Nephron (organoid): Measurements from ENCODE around the gene STRN4.
A peak's percentile ranks its signal among the peaks of the same experiment; 100 is the strongest.

ENCODE experiments used
- H3K27ac Mint-ChIP-seq, 3 experiments: 2 replicates each; pipeline ENCODE4 v1.8.0; 2020; ENCODE audit warnings: mixed read lengths in 3 of 3, mild to moderate bottlenecking in 2 of 3, moderate library complexity in 1 of 3
- H3K27me3 Mint-ChIP-seq: 2 replicates; pipeline ENCODE4 v1.8.0; 2021; ENCODE audit warnings: low read depth, mild to moderate bottlenecking, moderate library complexity, mixed read lengths
- H3K36me3 Mint-ChIP-seq: 2 replicates; pipeline ENCODE4 v1.8.0; 2020; ENCODE audit warnings: low read depth, mixed read lengths
- H3K4me1 Mint-ChIP-seq: 2 replicates; pipeline ENCODE4 v1.8.0; 2020; ENCODE audit warnings: mixed read lengths
- H3K4me3 Mint-ChIP-seq, 3 experiments: 2 replicates each; pipeline ENCODE4 v1.8.0; 2020; ENCODE audit warnings: mild to moderate bottlenecking in 3 of 3, mixed read lengths in 3 of 3, moderate library complexity in 2 of 3
- H3K9me3 Mint-ChIP-seq: 2 replicates; pipeline ENCODE4 v1.8.0; 2020; ENCODE audit warnings: mixed read lengths
- TF ChIP-seq, protein P1 (sequence below), 3 experiments: fragments of 200-600 bp; sonication (generic); IDR thresholded peaks; one replicate each; pipeline ENCODE4 v1.5.0; 2021; ENCODE audit warnings: antibody characterized with exemption in 3 of 3; ENCODE audit not compliant: unreplicated experiment in 3 of 3

STRN4 gene

DNA sequence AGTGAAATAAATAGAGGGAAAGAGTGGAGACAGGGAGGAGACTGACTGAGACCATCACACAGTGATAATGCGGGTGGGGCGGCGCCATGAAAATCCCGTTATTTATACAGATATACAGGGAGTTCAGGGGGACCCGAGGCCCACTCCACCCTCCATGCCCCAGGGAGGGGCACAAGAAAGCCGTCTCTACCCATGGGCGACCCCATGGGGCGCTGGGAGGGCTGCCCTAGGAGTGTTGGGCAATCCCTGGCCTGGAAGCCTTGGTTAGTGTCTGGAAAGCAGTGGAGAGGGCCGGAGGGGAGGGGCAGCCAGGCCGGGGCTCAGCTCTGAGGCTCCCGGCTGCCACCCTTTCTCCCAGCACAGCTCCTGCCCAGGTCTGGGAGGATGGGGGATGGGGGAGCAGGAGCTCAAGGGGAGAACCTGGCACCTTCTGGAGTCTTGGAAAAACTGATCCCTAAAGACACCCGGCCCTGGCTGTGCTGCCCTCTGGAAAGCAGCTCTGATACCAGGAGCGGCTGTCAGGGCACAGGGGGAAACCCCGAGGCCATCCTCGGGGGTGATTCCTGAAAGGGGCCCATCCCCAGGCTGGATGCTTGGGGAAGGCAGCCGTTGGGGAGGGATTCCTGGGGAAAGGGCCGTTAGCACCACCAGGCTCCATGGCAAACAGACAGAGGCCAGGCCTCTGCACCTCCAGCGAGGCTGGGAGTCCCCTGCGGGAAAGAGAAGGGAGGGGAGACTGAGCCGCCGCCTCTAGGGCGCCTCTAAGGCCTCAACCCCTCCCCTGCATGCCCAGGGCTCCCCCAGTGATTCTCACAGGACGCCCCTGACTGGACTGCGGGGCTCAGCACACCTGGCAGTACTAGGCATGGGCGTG is 26.4 kb downstream of the STRN4 start:
- peak overlapping the region in 1 of 3 experiments; percentile 42 for H3K27ac Mint-ChIP-seq
- H3K36me3 Mint-ChIP-seq, result peaks cover 21% of the 10 kb centered on the region
- H3K9me3 Mint-ChIP-seq, result no peaks in the 10 kb centered on the region
- H3K4me3 Mint-ChIP-seq, result peak overlapping the region in 2 of 3 experiments; percentile 3 to 57
- TF ChIP-seq, protein P1, sequence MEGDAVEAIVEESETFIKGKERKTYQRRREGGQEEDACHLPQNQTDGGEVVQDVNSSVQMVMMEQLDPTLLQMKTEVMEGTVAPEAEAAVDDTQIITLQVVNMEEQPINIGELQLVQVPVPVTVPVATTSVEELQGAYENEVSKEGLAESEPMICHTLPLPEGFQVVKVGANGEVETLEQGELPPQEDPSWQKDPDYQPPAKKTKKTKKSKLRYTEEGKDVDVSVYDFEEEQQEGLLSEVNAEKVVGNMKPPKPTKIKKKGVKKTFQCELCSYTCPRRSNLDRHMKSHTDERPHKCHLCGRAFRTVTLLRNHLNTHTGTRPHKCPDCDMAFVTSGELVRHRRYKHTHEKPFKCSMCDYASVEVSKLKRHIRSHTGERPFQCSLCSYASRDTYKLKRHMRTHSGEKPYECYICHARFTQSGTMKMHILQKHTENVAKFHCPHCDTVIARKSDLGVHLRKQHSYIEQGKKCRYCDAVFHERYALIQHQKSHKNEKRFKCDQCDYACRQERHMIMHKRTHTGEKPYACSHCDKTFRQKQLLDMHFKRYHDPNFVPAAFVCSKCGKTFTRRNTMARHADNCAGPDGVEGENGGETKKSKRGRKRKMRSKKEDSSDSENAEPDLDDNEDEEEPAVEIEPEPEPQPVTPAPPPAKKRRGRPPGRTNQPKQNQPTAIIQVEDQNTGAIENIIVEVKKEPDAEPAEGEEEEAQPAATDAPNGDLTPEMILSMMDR (IDR thresholded peaks at IDR 0.05; ENCODE audit: unreplicated experiment in 3 of 3), result no peak
- no peaks in the 10 kb centered on the region for H3K27me3 Mint-ChIP-seq
- peaks cover 9% of the 10 kb centered on the region for H3K4me1 Mint-ChIP-seq

DNA sequence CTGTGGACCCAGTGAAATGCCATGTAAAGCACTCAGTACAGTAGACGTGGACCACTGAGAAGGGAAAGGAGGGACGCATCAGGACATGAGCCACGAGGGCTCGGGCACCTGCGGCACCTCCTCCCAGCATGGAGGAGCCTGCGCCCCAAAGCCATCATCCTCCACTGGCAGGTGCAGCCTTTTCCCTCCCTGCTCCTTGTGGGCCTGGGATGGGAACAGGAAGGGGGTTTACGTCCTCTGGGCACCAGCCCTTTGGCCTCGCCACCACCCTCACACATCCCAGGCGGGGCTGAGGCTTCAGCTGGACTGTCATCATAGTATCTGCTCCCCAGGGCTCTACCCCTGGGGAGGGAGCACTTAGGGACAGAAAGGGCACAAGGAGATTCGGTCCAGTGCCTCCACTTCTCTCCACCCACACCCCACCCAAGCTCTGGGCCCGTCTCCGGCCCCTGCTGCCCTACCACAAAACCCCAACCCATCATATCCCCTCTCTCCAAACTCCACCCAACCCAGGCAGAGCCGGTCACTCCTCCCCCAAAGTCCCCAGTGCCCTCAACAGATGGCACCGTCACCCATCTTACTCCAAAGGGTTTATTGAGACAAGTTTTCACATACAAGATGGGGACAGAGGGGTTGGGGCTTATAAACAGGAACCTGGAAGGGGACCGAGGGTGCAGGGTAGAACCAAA is 27.2 kb downstream of the STRN4 start:
- peak overlapping the region in 1 of 3 experiments; percentile 42 for H3K27ac Mint-ChIP-seq
- peak overlapping the region; percentile 47 to 97 (median 66) for H3K4me3 Mint-ChIP-seq
- H3K27me3 Mint-ChIP-seq, result no peaks in the 10 kb centered on the region
- H3K36me3 Mint-ChIP-seq, result peaks cover 16% of the 10 kb centered on the region
- H3K4me1 Mint-ChIP-seq, result peaks cover 9% of the 10 kb centered on the region
- TF ChIP-seq, protein P1 (IDR thresholded peaks at IDR 0.05; ENCODE audit: unreplicated experiment in 3 of 3), result no peak
- H3K9me3 Mint-ChIP-seq, result no peaks in the 10 kb centered on the region

DNA sequence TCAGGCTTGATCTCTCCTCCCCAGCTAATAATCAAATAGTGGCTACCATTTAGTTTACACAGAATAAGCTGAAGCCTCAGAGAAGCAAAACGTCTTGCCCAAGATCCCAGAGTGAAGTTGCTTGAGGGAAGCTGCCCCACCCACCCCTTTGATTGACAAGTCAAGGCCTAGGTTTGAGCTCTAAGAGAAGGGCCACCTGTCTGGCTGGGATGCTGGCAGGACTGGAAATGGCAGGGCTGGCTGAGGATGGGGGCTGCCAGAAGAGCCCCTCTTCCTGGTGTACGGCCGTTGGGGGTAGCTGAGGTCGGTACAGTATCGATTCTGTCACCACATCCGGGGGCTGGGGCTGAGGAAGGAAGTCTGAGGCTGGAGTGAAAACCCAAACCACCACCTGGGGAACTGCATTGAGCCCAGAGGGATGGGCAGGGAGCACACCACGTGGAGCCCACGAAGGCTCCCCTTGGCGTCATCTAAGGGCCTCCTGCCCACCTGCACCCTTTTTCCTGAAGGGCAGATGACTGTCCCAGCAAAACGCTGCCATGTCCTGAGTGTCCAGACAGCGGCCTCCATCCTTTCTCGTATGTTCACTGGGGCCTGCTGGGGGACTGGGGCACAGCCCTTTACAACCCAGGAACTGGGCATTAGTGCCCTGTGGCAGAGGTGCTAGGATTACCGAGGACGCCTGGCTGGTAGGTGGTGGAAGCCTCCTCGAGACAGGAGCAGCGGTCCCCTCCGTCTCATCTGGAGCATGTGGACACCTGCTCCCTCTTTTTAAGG is 27.9 kb downstream of the STRN4 start:
- H3K4me1 Mint-ChIP-seq, result peaks cover 9% of the 10 kb centered on the region
- H3K27ac Mint-ChIP-seq, result peak overlapping the region; percentile 48 to 83 (median 55)
- H3K36me3 Mint-ChIP-seq, result peaks cover 13% of the 10 kb centered on the region
- peak overlapping the region; percentile 97 to 98 (median 98) for H3K4me3 Mint-ChIP-seq
- TF ChIP-seq, protein P1 (IDR thresholded peaks at IDR 0.05; ENCODE audit: unreplicated experiment in 3 of 3), result no peak
- no peaks in the 10 kb centered on the region for H3K9me3 Mint-ChIP-seq
- H3K27me3 Mint-ChIP-seq, result no peaks in the 10 kb centered on the region

DNA sequence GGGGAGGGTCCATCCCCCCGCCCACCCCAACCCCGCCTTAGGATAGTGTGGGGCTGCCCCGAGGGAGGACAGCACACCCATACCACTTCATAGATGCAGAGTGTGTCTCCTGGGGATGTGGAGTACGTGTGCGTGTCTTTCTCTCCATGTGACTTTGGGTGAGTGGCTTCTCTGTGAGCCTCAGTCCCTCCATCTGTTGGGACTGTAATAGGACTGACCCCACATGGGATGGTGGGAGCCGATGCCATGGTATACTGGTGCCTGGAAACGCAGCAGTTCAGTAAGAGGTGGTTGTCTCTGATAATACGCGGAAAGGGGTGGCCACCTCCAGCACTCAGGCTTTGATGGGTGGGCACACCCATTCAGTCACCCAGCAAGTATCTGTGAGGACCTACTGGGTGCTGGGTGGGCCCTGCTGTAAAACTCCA is 28.5 kb downstream of the STRN4 start:
- Mint-ChIP-seq H3K9me3 (no peaks in the 10 kb centered on the region), H3K27me3 (no peaks in the 10 kb centered on the region), H3K4me3 (peak overlapping the region; percentile 97 to 98 (median 98)), H3K36me3 (peaks cover 12% of the 10 kb centered on the region), H3K4me1 (peaks cover 9% of the 10 kb centered on the region), H3K27ac (peak overlapping the region; percentile 75 to 85 (median 83))
- TF ChIP-seq, protein P1 (IDR thresholded peaks at IDR 0.05; ENCODE audit: unreplicated experiment in 3 of 3), result no peak

DNA sequence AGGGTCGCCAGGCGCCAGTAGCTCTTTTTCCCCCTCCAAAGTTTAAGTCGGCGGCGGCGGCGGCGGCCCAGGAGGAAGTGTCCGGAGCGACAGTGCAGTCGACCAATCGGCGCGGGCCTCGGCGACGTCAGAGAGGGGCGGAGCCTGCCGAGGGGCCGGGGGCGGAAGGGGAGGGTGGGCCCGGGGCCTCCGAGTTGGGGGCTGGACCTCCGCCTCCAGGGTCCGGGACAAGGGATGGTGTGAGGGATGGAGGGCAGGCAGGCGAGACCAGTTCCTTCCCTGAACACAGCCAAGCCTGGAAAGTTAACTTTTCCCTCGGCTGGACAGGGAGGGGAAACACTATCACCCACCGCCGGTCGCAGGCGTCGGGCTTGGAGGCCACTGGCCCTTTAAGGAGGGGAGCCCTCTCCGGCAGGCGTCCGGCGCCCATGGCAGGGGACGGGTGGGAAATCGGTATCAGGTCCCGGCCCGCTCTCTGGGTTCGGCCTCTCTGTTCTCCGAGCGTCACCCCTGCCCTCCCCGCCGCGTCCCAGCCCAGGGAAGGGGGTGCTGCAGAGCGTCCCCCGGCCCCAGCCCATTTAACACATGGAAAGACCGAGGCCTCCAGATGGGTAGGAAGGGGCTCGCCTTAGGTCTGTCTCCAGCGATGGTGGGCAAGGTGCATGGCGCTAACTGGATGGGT is 29.1 kb downstream of the STRN4 start, which contains the start of gene PRKD2:
Gene PRKD2 (minus strand): TSS at position 81 of the 682 bp plus-strand sequence. CDS start 744 bp downstream, outside the sequence.
- Mint-ChIP-seq H3K4me3 (peak within 1 kb of the TSS; percentile 97 to 98 (median 98)), H3K36me3 (peaks cover 7% of the 10 kb centered on the region), H3K9me3 (no peaks in the 10 kb centered on the region), H3K4me1 (peaks cover 9% of the 10 kb centered on the region), H3K27me3 (no peaks in the 10 kb centered on the region), H3K27ac (peak within 1 kb of the TSS; percentile 83 to 91 (median 89))
- TF ChIP-seq, protein P1 (IDR thresholded peaks at IDR 0.05; ENCODE audit: unreplicated experiment in 3 of 3), result no peak
